ENCODE data around the gene CEP112.

- no peak for TF ChIP-seq CTCF (conservative IDR thresholded peaks at IDR 0.05; ENCODE audit: low read depth, low read length)
- no peak for TF ChIP-seq MXI1 (IDR thresholded peaks at IDR 0.05; ENCODE audit: borderline replicate concordance, low read depth, low read length)
- no peak for TF ChIP-seq MAZ (IDR thresholded peaks at IDR 0.05; ENCODE audit: borderline replicate concordance, low read depth, low read length)
- TF ChIP-seq POLR2A (IDR thresholded peaks at IDR 0.05; ENCODE audit: low read depth, low read length): no peak
- TF ChIP-seq RAD21 (IDR thresholded peaks at IDR 0.05; ENCODE audit: low read length): no peak
Measured at GRCh38 chr17:65975878-65976277, 216.1 kb downstream of the CEP112 start.

Measured in IMR-90 (cell line).